Measurements from ENCODE around the gene CXCL17.

GRCh38 chr19:42410371-42410770, 32.4 kb downstream of the CXCL17 start:
- no peak for TF ChIP-seq EZH2 (IDR thresholded peaks at IDR 0.05; ENCODE audit: low read length, unreplicated experiment)
- TF ChIP-seq, protein P1, sequence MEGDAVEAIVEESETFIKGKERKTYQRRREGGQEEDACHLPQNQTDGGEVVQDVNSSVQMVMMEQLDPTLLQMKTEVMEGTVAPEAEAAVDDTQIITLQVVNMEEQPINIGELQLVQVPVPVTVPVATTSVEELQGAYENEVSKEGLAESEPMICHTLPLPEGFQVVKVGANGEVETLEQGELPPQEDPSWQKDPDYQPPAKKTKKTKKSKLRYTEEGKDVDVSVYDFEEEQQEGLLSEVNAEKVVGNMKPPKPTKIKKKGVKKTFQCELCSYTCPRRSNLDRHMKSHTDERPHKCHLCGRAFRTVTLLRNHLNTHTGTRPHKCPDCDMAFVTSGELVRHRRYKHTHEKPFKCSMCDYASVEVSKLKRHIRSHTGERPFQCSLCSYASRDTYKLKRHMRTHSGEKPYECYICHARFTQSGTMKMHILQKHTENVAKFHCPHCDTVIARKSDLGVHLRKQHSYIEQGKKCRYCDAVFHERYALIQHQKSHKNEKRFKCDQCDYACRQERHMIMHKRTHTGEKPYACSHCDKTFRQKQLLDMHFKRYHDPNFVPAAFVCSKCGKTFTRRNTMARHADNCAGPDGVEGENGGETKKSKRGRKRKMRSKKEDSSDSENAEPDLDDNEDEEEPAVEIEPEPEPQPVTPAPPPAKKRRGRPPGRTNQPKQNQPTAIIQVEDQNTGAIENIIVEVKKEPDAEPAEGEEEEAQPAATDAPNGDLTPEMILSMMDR (conservative IDR thresholded peaks at IDR 0.05; ENCODE audit: low read depth, low read length): no peak
